HepG2 (cell line): ENCODE results near the gene LPO. TPM values are rescaled to one million over a fixed set of nuclear protein-coding genes. Genes with fewer than 3 reads are reported as not detected.
A peak's percentile ranks its signal among the peaks of the same experiment; 100 is the strongest.

Experiments used
- ESRRA ChIP-seq: sonication (generic); formaldehyde crosslinking; IDR thresholded peaks from 2 replicates; pipeline ENCODE4 v1.5.1; 2020; ENCODE audit warnings: mild to moderate bottlenecking, low read depth, missing genetic modification reagents
- HMGA1 ChIP-seq: sonication (generic); formaldehyde crosslinking; conservative IDR thresholded peaks from 2 replicates; pipeline ENCODE4 v1.4.0; 2020; ENCODE audit warnings: missing genetic modification reagents
- HOXA7 ChIP-seq: sonication (generic); formaldehyde crosslinking; IDR thresholded peaks from 2 replicates; pipeline ENCODE4 v1.8.1; 2022; ENCODE audit warnings: mild to moderate bottlenecking, missing genetic modification reagents, moderate library complexity
- KLF9 ChIP-seq: IDR thresholded peaks from 2 replicates; pipeline ENCODE4 v1.6.1; 2016; ENCODE audit warnings: low read depth
- MAF1 ChIP-seq: sonication (generic); formaldehyde crosslinking; IDR thresholded peaks from 2 replicates; pipeline ENCODE4 v1.5.0; 2020; ENCODE audit warnings: missing genetic modification reagents, borderline replicate concordance
- MAFG ChIP-seq: sonication (generic); formaldehyde crosslinking; IDR thresholded peaks from 2 replicates; pipeline ENCODE4 v1.5.1; 2020; ENCODE audit warnings: mild to moderate bottlenecking, missing genetic modification reagents
- MIER3 ChIP-seq: IDR thresholded peaks from 2 replicates; pipeline ENCODE4 v1.6.1; 2016; ENCODE audit warnings: missing compliant biosample characterization, borderline replicate concordance
- NFE2L1 ChIP-seq: sonication (generic); formaldehyde crosslinking; IDR thresholded peaks from 2 replicates; pipeline ENCODE4 v1.4.0; 2020; ENCODE audit warnings: missing genetic modification reagents, mild to moderate bottlenecking, borderline replicate concordance
- PCBP2 ChIP-seq: fragments of 200-400 bp; formaldehyde crosslinking; optimal IDR thresholded peaks from 2 replicates; pipeline ENCODE3; 2018; ENCODE audit warnings: low read length, low read depth; ENCODE audit not compliant: poor library complexity, severe bottlenecking
- POGZ ChIP-seq: sonication (generic); formaldehyde crosslinking; IDR thresholded peaks from 2 replicates; pipeline ENCODE4 v1.4.0; 2020; ENCODE audit warnings: mild to moderate bottlenecking, missing genetic modification reagents
- XRCC5 ChIP-seq: fragments of 200-400 bp; formaldehyde crosslinking; optimal IDR thresholded peaks from 2 replicates; pipeline ENCODE3; 2017; ENCODE audit warnings: mild to moderate bottlenecking, low read length
- ZBTB3 ChIP-seq: sonication (generic); formaldehyde crosslinking; IDR thresholded peaks from 2 replicates; pipeline ENCODE4 v1.4.0; 2020; ENCODE audit warnings: low read depth, mild to moderate bottlenecking, moderate library complexity, missing genetic modification reagents, borderline replicate concordance
- ZBTB8A ChIP-seq: sonication (generic); formaldehyde crosslinking; IDR thresholded peaks from 2 replicates; pipeline ENCODE4 v1.4.0; 2020; ENCODE audit warnings: mild to moderate bottlenecking, low read depth, missing genetic modification reagents, borderline replicate concordance
- ZNF251 ChIP-seq: sonication (generic); formaldehyde crosslinking; IDR thresholded peaks from 2 replicates; pipeline ENCODE4 v1.9.0; 2021; ENCODE audit warnings: mild to moderate bottlenecking, missing genetic modification reagents
- ZNF3 ChIP-seq: IDR thresholded peaks from 2 replicates; pipeline ENCODE4 v1.7.0; 2017; ENCODE audit warnings: inconsistent platforms
- ZNF451 ChIP-seq: sonication (generic); formaldehyde crosslinking; IDR thresholded peaks from 2 replicates; pipeline ENCODE4 v1.5.0; 2020; ENCODE audit warnings: mild to moderate bottlenecking, missing genetic modification reagents
- ZNF891 ChIP-seq: sonication (generic); formaldehyde crosslinking; IDR thresholded peaks from 2 replicates; pipeline ENCODE4 v1.5.0; 2020; ENCODE audit warnings: mild to moderate bottlenecking, missing genetic modification reagents
- ZSCAN5A ChIP-seq: sonication (generic); formaldehyde crosslinking; IDR thresholded peaks from 2 replicates; pipeline ENCODE4 v1.8.0; 2022; ENCODE audit warnings: mild to moderate bottlenecking, missing genetic modification reagents, borderline replicate concordance
- polyA plus RNA-seq, 8 experiments: library from polyadenylated mRNA; depleted of rRNA in 3 of 8; stranded (reverse) in 7 of 8; unstranded in 1 of 8; fragments of >200 nt; fragmentation: Illumina TruSeq in 4 of 8; extraction: Trizol in 4 of 8; gene quantifications; 2 replicates each; pipeline versions ENCODE4 v1.2.1 to v1.2.3, GENCODE V29; 2011 to 2016; ENCODE audit warnings: low read depth in 4 of 8, missing spikeins in 1 of 8, mixed read lengths in 1 of 8; ENCODE audit not compliant: insufficient read depth in 1 of 8
- total RNA-seq, 5 experiments: library from RNA; depleted of rRNA; stranded (reverse); fragments of >200 nt; fragmentation: Illumina TruSeq; extraction: Trizol; gene quantifications; 2 replicates each; pipeline ENCODE4 v1.2.3, GENCODE V29; 2016; ENCODE audit warnings: low read depth in 1 of 5
- TF ChIP-seq, protein P1 (sequence below): sonication (generic); formaldehyde crosslinking; conservative IDR thresholded peaks from 2 replicates; pipeline ENCODE4 v1.4.0; 2020; ENCODE audit warnings: missing genetic modification reagents
- TF ChIP-seq, protein P2 (sequence below): sonication (generic); formaldehyde crosslinking; IDR thresholded peaks from 2 replicates; pipeline ENCODE4 v1.5.0; 2020; ENCODE audit warnings: missing genetic modification reagents
- TF ChIP-seq, protein P3 (sequence below): sonication (generic); formaldehyde crosslinking; IDR thresholded peaks from 2 replicates; pipeline ENCODE4 v1.8.1; 2023; ENCODE audit warnings: missing genetic modification reagents, mild to moderate bottlenecking, borderline replicate concordance
- TF ChIP-seq, protein P4 (sequence below): sonication (generic); formaldehyde crosslinking; IDR thresholded peaks from 2 replicates; pipeline ENCODE4 v1.8.1; 2022; ENCODE audit warnings: low read depth, mild to moderate bottlenecking, missing genetic modification reagents

The LPO gene
- total and polyA plus RNA-seq, 2 of the 13 experiments (the other 11 are each of a cell fraction or from before 2014, with no cell fraction given): not detected

- TF ChIP-seq ZBTB8A (CRISPR knock-in tag): no peak
- peak; percentile 90; the same call in 1 of the 2 replicates for TF ChIP-seq MAF1 (CRISPR knock-in tag)
- TF ChIP-seq, protein P1, sequence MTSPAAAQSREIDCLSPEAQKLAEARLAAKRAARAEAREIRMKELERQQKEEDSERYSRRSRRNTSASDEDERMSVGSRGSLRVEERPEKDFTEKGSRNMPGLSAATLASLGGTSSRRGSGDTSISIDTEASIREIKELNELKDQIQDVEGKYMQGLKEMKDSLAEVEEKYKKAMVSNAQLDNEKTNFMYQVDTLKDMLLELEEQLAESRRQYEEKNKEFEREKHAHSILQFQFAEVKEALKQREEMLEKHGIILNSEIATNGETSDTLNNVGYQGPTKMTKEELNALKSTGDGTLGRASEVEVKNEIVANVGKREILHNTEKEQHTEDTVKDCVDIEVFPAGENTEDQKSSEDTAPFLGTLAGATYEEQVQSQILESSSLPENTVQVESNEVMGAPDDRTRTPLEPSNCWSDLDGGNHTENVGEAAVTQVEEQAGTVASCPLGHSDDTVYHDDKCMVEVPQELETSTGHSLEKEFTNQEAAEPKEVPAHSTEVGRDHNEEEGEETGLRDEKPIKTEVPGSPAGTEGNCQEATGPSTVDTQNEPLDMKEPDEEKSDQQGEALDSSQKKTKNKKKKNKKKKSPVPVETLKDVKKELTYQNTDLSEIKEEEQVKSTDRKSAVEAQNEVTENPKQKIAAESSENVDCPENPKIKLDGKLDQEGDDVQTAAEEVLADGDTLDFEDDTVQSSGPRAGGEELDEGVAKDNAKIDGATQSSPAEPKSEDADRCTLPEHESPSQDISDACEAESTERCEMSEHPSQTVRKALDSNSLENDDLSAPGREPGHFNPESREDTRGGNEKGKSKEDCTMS (CRISPR knock-in tag): no peak
- TF ChIP-seq ZNF451 (CRISPR knock-in tag): peak; percentile 96
- peak; percentile 66 for TF ChIP-seq XRCC5
- no peak; the same call in 1 of the 2 replicates for TF ChIP-seq MIER3 (CRISPR knock-in tag)
- TF ChIP-seq MAFG: no peak
- TF ChIP-seq HOXA7 (CRISPR knock-in tag): 0 out of 2 replicates have a peak, but pooled peaks have one; percentile 23
- TF ChIP-seq ZNF251: no peak
- no peak for TF ChIP-seq NFE2L1 (CRISPR knock-in tag)
- TF ChIP-seq KLF9 (CRISPR knock-in tag): no peak
- TF ChIP-seq ZNF891 (CRISPR knock-in tag): peak; percentile 79; the same call in 1 of the 2 replicates
- TF ChIP-seq, protein P2, sequence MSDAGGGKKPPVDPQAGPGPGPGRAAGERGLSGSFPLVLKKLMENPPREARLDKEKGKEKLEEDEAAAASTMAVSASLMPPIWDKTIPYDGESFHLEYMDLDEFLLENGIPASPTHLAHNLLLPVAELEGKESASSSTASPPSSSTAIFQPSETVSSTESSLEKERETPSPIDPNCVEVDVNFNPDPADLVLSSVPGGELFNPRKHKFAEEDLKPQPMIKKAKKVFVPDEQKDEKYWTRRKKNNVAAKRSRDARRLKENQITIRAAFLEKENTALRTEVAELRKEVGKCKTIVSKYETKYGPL (CRISPR knock-in tag): no peak
- TF ChIP-seq, protein P3, sequence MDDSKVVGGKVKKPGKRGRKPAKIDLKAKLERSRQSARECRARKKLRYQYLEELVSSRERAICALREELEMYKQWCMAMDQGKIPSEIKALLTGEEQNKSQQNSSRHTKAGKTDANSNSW (CRISPR knock-in tag): peak; percentile 96; the same call in 1 of the 2 replicates
- TF ChIP-seq PCBP2: no peak
- TF ChIP-seq, protein P4, sequence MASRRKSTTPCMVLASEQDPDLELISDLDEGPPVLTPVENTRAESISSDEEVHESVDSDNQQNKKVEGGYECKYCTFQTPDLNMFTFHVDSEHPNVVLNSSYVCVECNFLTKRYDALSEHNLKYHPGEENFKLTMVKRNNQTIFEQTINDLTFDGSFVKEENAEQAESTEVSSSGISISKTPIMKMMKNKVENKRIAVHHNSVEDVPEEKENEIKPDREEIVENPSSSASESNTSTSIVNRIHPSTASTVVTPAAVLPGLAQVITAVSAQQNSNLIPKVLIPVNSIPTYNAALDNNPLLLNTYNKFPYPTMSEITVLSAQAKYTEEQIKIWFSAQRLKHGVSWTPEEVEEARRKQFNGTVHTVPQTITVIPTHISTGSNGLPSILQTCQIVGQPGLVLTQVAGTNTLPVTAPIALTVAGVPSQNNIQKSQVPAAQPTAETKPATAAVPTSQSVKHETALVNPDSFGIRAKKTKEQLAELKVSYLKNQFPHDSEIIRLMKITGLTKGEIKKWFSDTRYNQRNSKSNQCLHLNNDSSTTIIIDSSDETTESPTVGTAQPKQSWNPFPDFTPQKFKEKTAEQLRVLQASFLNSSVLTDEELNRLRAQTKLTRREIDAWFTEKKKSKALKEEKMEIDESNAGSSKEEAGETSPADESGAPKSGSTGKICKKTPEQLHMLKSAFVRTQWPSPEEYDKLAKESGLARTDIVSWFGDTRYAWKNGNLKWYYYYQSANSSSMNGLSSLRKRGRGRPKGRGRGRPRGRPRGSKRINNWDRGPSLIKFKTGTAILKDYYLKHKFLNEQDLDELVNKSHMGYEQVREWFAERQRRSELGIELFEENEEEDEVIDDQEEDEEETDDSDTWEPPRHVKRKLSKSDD (CRISPR knock-in tag): 0 out of 2 replicates have a peak, but pooled peaks have one; percentile 61
- no peak for TF ChIP-seq HMGA1
- TF ChIP-seq ZNF3 (CRISPR knock-in tag): no peak
- TF ChIP-seq POGZ (CRISPR knock-in tag): no peak
- no peak for TF ChIP-seq ESRRA
- no peak for TF ChIP-seq ZBTB3 (CRISPR knock-in tag)
- TF ChIP-seq ZSCAN5A (CRISPR knock-in tag): peak; percentile 79; the same call in 1 of the 2 replicates
Observed at GRCh38 chr17:58249270-58250133, 11.1 kb downstream of the LPO start (continued).
